Stimulated activated CD4-positive, alpha-beta T cell treated with anti-CD3 and anti-CD28 coated beads, Interleukin-2, amount 100 ng/mL, for 24 hours (primary cell): ENCODE results near the gene ZNHIT2.

Source experiments
- DNase-seq, 2 donors: peaks; one replicate each; pipeline ENCODE4 v3.0.0-alpha.2; 2020

Gene ZNHIT2

DNA sequence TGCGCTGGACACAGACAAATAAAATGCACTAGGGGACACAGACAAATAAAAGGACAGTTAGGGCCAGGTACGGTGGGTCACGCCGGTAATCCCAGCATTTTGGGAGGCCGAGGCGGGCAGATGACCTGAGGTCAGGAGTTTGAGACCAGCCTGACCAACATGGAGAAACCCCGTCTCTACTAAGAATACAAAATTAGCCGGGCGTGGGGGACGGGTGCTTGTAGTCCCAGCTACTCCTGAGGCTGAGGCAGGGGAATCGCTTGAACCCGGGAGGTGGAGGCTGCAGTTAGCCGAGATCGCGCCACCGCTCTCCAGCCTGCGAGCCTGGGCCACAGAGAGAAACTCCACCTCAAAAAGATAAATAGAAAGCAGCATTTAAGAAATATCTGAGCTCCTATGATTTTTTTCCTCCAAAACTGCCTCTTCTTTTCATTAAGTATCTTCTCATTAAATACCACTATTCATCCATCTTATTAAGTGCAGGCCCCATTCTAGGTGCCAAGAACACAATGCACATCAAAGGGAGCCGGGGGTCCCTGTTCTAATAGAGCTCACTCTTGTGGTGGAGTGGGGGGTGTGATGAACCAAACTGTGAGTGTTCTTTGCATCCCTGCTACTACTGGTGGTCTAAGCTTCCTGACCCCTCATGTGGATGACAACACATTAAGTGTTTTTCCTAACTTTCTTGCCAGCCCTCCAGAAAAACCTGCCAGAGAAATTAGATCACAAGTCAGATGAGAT lies 766 bp upstream of the ZNHIT2 start:
- no peak for DNase-seq

DNA sequence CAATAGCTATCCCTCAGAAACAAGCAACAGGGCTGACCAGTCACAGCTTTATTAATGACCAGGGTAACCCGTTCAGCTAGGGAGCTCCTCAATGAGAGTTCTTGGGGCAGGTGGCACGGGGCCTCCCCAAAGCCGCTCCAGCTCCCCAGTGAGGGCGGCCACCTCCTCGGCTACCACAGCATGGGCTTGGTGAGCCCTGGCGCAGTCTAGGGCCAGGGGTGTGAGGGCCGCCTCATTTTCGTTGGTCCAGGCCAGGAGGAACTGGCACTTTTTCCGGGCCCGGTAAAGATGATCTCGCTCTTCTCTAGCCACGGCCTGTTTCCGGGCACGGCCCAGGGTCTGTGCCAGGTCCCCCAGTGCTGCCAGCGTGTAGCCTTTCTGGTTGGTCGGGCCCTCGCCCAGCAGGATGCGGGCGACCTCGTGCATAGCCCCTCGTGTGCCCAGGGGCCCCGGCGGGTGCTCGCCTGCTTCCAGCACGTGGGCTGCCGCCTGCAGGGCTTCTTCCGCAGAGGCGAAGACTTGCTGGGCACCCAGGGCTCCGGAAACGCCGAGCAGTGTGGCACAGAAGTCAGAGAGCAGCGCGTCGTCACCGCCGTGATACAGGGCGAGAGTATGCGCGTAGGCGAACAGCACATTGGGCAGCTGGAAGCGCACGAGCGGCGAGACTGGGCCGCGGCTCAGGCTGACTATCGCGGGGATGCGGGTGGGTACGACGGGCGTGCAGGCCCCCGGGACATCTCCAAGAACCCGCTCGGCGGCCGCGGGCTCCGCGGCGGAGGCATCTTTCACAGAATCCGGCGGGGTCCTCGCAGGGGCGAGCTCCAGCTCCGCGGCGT lies 913 bp downstream of the ZNHIT2 start:
- peak; percentile 66 to 70 for DNase-seq

DNA sequence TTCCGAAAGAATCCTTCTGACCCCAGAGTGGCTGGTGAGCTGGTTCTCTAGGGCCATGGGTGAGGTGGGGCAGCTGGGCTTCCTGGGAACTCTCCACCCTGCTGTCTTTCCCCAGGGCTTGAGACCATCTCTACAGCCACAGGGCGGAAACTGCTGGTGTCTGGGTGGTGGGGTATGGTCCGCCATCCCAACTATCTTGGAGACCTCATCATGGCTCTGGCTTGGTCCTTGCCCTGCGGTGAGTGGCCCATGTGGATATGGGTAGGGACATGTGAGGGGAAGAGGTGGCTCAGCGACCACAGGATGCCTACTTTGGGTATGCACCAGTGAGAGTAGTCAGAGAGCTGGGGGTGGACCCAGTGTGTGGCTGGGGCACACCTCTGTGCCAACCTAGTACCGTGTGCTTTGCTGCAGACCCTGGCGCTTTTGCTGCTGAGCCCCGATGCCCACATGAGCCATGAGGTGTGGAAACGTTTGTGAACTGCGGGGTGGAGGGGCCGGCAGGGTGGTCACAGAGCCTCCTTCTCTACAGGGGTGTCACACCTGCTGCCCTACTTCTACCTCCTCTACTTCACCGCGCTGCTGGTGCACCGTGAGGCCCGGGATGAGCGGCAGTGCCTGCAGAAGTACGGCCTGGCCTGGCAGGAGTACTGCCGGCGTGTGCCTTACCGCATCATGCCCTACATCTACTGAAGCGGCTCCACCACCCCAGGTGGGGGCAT lies 2.0 kb downstream of the ZNHIT2 start:
- DNase-seq, result peak in 1 of 2 donors; percentile 28

DNA sequence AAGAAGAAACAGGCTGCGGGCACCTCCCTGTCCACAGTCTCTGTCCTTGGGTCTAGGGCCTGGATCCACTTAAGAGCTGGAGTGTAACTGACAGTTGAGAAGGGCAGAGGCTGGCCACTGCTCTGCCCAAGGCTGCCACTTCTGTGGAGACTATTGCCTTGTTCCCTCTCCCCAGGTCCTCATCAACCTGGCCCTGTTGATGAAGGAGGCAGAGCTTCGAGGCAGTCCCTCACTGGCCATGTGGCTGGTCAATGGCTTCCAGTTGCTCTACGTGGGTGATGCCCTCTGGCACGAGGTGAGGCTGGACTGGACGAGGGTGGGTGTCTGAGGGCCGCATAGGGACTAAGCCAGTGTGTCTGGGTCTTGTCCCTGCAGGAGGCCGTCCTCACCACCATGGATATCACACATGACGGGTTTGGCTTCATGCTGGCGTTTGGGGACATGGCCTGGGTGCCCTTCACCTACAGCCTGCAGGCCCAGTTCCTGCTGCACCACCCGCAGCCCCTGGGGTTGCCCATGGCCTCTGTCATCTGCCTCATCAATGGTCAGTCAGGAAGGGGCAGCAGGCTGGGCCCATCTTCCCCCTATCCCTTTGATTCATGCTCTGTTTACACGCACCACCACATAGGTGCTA lies 2.8 kb downstream of the ZNHIT2 start:
- no peak for DNase-seq

DNA sequence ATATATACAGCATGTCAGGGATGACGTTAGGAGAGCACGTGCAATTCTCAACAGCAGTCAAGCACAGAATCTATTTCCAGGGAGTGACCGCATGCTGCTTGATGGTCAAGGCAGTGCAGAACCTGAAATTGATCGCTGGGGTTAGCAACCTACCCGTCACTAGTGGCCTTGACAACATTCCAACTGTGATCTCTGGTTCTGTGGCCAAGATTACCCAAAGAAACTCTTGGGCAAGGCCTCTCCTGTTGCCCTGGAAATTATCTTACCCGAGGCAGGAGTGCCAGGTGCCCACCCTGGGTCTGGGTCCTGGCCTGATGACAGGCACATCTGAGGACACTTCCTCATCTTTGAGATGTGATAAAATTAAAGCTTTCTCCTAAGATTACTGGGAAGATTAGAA lies 3.7 kb downstream of the ZNHIT2 start:
- DNase-seq, result no peak

DNA sequence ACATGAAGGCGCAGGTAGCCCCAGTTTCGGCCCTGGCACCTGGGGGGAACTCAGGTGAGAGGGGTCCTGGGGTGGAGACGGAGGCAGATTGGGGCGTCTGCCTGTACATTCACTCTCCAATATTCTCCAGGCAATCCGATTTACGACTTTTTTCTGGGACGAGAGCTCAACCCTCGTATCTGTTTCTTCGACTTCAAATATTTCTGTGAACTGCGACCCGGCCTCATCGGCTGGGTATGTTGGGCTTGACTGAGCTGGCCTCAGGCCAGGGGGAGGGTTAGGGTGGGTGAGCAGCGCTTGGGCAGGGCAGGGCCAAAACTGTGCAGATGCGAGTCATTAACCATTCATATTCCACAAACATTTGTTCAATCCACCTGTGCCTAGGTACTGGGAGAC lies 4.1 kb downstream of the ZNHIT2 start:
- DNase-seq, result no peak

DNA sequence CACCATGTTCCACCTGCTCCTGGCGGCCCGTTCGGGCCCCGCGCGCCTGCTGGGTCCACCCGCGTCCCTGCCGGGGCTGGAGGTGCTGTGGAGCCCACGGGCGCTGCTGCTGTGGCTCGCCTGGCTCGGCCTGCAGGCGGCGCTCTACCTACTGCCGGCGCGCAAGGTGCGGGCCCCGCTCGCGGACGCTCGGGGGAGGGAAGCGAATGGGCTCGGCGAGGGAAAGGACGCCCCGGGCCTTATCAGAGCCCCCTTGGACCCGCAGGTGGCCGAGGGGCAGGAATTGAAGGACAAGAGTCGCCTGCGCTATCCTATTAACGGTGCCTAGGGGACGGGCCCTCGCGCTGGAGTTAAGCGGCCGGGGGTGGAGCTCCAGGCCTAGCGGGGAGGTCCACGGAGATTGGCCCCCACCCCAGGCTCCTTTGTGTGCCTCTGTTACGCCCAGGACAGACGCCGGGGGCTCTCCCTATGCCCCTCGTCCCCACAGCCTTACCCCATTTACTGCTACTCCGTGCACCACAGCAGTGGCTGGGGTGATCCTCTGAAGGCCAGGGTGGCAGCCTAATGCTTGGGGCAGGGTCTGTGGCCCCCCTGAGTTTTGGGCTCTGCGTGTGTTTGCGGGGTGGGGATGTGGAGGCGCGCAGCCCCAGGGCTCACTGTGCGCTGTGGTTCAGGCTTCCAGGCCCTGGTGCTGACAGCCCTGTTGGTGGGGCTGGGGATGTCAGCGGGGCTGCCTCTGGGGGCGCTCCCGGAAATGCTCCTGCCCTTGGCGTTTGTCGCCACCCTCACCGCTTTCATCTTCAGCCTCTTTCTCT lies 4.7 kb downstream of the ZNHIT2 start:
- DNase-seq, result peak; percentile 79 to 80

DNA sequence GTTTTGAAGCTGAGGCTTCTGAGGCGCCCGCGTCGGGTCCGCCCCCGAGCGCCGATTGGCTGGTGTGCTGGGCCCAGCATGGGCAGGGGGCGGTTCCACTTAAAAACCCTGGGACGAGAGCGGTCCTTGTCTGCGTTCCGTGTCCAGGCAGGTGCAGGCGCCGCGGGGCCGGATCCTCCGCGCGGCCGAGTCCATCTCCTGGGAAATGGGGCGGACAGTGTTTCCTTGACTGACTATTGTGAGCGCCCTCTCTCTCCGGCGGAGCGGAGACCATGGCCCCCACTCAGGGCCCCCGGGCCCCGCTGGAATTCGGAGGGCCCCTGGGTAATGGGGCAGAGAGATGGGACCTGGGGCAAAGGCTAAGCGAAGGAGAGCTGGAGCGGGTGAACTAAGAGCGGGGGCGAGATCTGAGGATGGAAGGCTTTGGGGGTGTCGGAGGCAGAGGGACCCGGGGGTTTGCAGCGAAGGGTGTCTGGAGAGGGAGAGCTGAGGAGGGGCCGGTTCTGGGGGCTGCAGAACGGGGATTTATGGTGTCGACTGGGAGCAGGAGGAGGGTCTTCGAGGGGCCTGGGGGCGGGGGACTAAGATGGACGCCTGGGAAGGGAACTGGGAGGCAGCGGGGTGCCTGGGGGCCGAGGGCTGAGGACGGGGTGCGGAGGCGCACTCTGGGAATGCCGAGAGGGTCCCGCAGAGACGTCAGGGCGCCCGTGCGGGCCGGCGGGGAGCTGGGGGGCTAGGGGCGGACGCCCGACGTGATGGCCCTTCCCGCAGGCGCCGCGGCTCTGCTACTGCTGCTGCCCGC lies 5.6 kb downstream of the ZNHIT2 start, which contains the start of gene TM7SF2:
TM7SF2 (plus strand) TSS at position 129 of the 802 bp plus-strand sequence; CDS start at position 273, 144 bp downstream.
- DNase-seq, result peak; percentile 94 to 96

DNA sequence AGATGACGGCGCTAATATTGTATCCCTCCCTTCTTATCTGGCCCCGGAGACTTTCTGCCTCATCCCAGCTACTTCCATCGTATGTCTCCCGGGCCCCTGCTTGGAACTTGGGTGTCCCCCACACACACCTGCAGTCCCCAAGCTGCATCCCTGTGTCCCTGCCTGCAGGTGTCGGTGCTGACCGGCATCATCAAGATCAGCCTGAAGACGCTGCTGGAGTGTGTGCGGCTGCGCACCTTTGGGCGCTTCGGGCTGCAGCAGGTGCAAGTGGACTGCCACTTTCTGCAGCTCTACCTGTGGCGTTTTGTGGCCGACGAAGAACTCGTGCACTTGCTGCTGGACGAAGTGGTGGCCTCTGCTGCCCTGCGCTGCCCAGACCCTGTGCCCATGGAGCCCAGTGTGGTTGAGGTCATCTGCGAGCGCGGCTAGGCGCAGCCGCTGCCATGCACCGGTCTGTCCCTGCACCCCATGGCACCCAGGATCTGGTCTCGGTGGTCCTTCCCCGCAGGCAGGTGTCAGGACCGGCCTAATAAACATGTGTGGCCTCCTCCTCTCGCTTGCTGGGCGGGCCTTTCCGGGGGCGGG lies 6.2 kb downstream of the ZNHIT2 start:
- DNase-seq, result no peak

DNA sequence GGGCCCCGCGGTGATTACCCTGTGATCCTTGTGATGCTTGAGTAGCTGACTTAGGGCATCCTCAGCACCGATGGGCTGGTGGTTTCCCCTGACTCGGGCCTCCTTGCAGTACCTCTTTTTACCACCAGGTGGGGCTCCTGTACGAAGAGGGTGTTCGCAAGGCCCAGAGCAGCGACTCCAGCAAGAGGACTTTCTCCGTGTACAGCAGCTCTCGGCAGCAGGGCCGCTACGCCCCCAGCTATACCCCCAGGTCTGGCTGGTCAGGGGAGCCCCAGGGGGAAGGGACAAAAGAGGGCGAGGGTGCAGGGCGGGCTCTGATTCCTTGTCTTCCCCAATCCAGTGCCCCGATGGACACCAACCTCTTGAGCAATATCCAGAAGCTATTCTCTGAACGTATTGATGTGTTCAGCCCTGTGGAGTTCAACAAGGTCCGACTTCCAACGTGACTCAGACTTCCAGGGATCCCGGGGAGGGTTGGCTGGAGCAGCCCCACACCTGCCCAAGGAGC lies 7.1 kb downstream of the ZNHIT2 start:
- DNase-seq, result peak; percentile 98 to 99

DNA sequence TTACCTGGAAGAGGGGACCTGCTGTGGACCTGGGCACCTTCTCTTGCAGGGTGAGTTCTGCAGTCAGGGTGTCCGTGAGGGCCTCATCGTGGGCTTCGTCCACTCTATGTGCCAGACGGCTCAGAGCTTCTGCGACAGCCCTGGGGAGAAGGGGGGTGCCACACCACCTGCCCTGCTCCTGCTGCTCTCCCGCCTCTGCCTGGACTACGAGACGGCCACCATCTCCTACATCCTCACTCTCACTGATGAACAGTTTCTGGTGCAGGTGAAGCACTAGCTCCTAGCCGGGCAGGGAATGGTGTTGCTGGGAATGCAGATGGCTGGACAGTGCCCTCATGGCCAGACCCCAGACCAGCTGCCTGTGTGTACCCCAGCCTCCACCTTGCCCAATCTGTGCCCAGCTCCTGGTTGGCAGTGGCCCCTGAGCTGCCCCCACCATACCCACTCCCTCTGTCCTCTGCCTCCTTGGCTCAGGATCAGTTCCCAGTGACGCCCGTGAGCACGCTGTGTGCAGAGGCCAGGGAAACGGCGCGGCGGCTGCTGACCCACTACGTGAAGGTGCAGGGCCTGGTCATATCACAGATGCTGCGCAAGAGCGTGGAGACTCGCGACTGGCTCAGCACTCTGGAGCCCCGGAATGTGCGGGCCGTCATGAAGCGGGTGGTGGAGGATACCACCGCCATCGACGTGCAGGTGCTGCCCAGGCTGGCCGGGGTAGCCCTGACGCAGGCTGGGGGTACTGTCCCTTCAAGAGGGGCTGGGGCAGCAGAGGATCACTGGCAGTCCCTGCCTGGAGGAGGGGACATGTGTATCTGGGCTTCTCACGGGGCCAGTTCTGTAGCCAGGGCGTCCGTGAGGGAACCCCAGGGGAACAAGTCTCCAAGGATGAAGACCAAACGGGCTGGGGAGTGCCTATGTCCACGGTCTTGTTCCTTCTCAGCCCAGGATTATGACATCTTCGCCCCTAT lies 8.0 kb downstream of the ZNHIT2 start:
- no peak for DNase-seq

DNA sequence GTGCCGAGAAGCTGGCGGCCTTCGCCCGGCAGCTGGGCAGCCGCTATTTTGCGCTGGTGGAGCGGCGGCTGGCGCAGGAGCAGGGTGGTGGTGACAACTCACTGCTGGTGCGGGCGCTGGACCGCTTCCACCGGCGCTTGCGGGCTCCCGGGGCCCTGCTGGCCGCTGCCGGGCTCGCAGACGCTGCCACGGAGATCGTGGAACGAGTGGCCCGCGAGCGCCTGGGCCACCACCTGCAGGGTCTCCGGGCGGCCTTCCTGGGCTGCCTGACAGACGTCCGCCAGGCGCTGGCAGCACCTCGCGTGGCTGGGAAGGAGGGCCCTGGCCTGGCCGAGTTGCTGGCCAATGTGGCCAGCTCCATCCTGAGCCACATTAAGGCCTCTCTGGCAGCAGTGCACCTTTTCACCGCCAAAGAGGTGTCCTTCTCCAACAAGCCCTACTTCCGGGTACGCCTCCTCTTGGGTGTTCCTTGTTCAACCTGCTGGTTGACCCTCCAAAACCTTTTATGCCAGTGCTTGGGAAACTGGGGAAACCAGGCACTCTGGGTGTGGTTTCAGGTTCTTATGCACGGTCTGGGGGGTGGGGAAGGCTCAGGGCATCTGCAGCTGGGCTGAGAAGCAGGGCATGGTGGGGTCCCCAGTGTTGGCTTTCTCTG lies 8.9 kb downstream of the ZNHIT2 start:
- no peak for DNase-seq

DNA sequence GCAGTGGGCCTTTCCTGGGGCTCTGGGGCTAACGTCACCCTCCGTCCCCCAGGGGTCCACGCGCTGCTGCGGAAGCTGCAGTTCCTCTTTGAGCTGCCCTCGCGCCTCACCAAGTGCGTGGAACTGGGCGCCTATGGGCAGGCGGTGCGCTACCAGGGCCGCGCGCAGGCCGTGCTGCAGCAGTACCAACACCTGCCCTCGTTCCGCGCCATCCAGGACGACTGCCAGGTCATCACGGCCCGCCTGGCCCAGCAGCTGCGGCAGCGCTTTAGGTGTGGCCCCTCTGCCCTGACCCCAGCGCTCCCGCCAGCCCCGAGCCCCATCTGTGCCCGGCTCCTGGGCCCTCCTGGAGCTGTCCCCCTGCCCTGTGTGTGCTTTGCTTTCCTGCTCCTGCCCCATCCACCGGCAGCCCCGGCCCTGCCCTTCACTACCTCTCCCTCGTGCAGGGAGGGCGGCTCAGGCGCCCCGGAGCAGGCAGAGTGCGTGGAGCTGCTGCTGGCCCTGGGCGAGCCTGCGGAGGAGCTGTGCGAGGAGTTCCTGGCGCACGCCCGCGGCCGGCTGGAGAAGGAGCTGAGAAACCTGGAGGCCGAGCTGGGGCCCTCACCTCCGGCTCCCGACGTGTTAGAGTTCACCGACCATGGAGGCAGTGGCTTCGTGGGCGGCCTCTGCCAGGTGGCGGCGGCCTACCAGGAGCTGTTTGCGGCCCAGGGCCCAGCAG lies 9.6 kb downstream of the ZNHIT2 start:
- no peak for DNase-seq

DNA sequence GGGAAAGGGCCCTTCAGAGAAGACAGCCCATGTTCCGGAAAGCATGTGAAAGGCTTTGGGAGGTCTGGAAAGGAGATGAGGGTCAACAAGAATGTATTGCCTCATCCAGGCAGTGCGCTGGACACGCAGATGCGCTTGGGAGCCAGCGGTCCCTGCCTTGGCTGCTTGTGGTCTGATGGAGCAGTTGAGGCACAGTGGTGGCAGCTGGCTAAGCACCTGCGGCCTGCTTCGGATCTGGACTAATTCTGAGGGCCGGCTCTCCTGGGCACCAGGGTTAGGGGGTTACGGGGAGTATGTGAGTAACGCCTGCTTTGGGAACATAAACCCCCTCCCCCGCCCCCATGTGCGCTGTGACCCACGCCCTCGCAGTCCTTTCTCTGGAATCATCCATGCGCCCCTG lies 10.4 kb downstream of the ZNHIT2 start:
- no peak for DNase-seq

DNA sequence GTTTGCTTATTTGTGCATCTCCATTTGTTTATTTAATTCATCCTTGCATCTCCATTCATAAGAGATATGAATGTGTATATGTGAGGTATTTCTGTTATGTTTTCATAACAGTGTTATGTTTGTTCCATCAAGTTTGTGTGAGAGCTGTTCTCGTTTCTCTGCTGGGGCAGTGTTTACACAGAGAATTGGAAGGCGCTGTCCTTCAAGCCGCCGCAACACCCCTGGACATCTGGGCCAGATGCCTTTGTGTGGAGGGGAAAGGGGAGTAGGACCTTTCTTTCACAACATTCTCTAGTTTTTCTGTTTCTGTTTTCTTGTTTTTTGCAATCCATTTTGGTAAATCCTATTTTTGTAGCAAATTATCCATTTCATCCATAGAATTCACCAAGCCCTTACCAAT lies 12.9 kb downstream of the ZNHIT2 start:
- no peak for DNase-seq

DNA sequence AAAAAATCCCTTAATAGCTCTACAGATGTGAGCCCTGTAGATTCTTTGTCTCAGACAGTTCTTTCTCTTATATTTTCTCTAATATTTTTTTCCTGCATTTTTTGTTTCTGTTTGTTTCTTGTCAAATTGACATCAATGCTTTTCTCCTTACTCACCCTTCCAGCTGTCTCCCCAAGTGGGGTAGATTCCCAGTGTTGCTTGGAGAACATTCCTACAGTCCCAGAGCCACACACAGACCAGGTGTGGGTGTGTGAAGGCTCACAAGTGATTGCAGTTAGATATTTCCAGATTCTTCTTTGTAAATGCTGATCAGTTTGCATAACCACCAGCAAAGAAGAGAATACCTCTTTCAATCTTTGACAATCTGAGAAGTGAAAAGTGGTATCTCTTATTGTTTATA lies 14.0 kb downstream of the ZNHIT2 start:
- no peak for DNase-seq

DNA sequence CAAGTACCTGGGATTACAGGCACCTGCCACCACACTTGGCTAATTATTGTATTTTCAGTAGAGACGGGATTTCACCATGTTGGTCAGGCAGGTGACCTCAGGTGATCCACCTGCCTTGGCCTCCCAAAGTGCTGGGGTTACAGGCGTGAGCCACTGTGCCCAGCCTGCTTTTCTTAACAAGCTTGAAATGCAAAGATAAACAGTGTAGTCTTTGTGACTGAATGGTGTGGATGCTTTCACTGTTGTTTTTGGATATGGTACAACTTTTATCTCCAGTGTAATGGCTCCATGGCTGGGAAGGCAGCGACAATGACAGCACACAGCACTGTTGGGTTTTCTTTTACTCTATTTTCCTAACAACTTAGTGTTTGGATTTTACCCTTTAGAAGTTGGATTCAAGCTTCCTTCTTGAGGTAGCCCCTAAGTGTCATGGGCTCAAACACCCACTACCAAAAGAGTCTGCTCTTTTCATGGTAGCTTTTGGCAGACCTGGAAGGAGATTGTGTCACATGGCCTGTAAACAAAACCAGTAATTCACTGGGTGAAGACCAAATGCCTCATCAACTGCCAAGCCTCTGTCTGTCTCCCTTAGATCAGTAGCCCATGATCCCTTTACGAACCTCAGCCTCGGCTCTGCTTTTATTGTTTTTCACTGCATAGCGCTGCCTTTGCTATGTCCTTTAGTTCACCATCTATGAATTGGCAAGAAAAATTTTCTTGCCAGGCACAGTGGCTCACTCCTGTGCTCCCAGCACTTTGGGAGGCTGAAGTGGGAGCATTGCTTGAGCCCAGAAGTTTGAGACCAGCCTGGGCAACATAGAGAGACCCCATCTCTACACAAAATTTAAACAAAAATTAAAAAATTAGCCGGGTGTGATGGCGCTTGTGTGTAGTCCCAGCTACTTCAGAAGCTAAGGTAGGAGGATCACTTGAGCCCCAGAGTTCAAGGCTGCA lies 15.1 kb downstream of the ZNHIT2 start:
- no peak for DNase-seq
